Measurements from ENCODE around the gene DNAH3.
"Not testable (repeated sequence)": the region's sequence is repeated elsewhere in the genome, so short reads cannot be mapped to it uniquely, and the experiment has no call there.

DNAH3 gene

GRCh38 chr16:21160276-21160675 is 9.6 kb upstream of the DNAH3 start:
- Histone ChIP-seq H3K9me3 (ENCODE audit: insufficient read depth, low read length) (no peaks in the 10 kb centered on the region), H3K4me3 (ENCODE audit: insufficient read length, low read depth) (no peak overlapping the region), H3K4me1 (ENCODE audit: insufficient read depth, insufficient read length) (peaks cover 3% of the 10 kb centered on the region), H3K27me3 (ENCODE audit: insufficient read depth, insufficient read length) (peaks cover 11% of the 10 kb centered on the region), H3K36me3 (ENCODE audit: insufficient read depth, insufficient read length, low read length) (peaks cover 39% of the 10 kb centered on the region), H3K9ac (ENCODE audit: insufficient read length, low read depth) (no peak overlapping the region)
- DNase-seq (ENCODE audit: low read depth, low spot score), result no peak
- TF ChIP-seq SUZ12 (IDR thresholded peaks at IDR 0.05; ENCODE audit: extremely low read depth, insufficient read depth, insufficient read length) (no peak), ZNF274 (IDR thresholded peaks at IDR 0.05; ENCODE audit: low read depth, low read length) (no peak), YY1 (IDR thresholded peaks at IDR 0.05; ENCODE audit: insufficient read depth, insufficient read length) (no peak)

DNA sequence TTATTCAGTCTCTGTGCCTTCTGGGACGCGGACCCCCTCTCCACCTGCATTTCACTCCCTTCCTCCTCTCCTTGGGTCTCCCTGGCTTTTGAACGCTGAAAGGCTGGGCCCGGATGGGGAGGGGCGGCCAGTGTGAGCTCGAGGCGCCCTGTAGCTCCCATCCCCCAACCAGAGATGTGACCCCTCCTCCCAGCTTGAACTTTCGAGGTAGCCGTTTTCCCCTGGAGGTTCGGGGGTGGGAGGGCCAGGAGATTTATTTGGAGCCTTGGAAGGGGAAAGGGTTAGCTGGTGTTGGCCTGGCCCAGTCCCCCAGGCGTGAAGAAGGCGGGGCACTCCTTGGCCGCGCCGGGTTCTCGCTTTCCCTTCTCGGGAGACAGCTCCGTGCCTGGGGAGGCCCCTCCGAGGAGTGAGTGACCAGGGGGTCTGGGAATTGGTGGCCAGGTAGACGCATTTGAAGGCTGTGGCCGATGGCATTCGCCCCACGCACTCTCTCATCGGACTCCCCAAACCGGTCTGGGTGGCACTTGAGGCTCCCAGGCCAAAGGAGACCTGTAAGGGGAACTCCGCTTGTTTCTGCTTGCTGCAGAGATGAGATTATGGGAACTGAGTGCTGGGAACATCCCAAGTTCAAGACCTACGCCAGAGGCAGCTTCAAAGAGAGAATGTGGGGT is 8.8 kb upstream of the DNAH3 start:
- peaks cover 3% of the 10 kb centered on the region for H3K4me1 ChIP-seq (ENCODE audit: insufficient read depth, insufficient read length)
- peak; percentile 36 for DNase-seq (ENCODE audit: low read depth, low spot score)
- H3K36me3 ChIP-seq (ENCODE audit: insufficient read depth, insufficient read length, low read length), result peaks cover 30% of the 10 kb centered on the region
- no peaks in the 10 kb centered on the region for H3K9me3 ChIP-seq (ENCODE audit: insufficient read depth, low read length)
- no peak for TF ChIP-seq SUZ12 (IDR thresholded peaks at IDR 0.05; ENCODE audit: extremely low read depth, insufficient read depth, insufficient read length)
- TF ChIP-seq ZNF274 (IDR thresholded peaks at IDR 0.05; ENCODE audit: low read depth, low read length), result no peak
- TF ChIP-seq YY1 (IDR thresholded peaks at IDR 0.05; ENCODE audit: insufficient read depth, insufficient read length), result no peak
- H3K4me3 ChIP-seq (ENCODE audit: insufficient read length, low read depth), result peak overlapping the region; percentile 70
- peak overlapping the region; percentile 90 for H3K9ac ChIP-seq (ENCODE audit: insufficient read length, low read depth)
- H3K27me3 ChIP-seq (ENCODE audit: insufficient read depth, insufficient read length), result peaks cover 11% of the 10 kb centered on the region

DNA sequence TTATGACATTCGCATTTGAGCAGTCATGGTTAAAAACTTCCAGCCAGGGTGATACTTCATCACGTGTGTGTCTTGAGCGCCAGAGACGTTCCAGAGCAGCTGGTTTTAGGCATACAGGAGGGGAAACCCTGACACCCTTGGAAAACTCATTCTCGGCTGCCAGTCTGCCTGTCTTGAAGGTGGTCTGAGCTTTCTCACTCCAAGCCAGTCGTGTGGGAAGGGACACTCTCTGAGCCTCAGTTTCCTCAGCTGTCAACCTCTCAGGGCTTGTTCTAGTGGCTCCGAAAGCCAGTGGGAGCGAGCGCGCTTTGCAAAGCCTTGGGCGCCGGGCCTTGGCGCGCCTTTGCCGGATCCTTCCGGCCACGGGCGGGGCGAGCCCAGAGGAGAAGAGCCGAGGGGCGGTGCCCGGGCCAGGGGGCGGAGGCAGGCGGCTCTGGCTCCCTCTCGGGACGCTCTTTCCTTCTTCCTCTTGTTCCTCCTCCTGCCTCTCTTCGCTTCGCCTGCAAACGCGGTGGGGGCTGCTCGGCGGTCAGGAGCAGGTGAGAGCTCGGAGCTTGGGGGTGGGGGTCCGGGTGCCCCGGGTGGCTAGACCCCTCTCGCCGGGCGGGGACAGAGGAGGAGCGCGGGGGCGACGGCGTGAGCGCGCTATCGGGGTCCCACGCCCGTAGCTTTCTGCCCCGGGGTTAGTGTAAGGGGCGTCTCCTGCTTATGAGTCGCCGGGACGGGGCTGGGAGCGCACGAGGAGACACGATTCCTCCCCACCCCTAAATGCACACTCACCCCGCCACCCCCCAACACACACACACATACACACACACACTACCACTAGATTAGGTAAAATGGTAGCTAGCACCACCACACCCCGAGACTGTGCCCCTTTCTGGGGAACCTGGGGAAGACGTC is 7.8 kb upstream of the DNAH3 start, which contains the start of gene LDAF1:
Gene LDAF1, plus strand, starts transcription at position 467 of the 903 bp plus-strand sequence. CDS start 2,509 bp downstream, outside the sequence.
- no peaks in the 10 kb centered on the region for H3K9me3 ChIP-seq (ENCODE audit: insufficient read depth, low read length)
- H3K27me3 ChIP-seq (ENCODE audit: insufficient read depth, insufficient read length), result peaks cover 11% of the 10 kb centered on the region
- TF ChIP-seq YY1 (IDR thresholded peaks at IDR 0.05; ENCODE audit: insufficient read depth, insufficient read length) (no peak), ZNF274 (IDR thresholded peaks at IDR 0.05; ENCODE audit: low read depth, low read length) (no peak), SUZ12 (IDR thresholded peaks at IDR 0.05; ENCODE audit: extremely low read depth, insufficient read depth, insufficient read length) (no peak)
- H3K4me3 ChIP-seq (ENCODE audit: insufficient read length, low read depth), result peak within 1 kb of the TSS; percentile 70
- peaks cover 23% of the 10 kb centered on the region for H3K36me3 ChIP-seq (ENCODE audit: insufficient read depth, insufficient read length, low read length)
- H3K9ac ChIP-seq (ENCODE audit: insufficient read length, low read depth), result peak within 1 kb of the TSS; percentile 90
- peak; percentile 74 for DNase-seq (ENCODE audit: low read depth, low spot score)
- H3K4me1 ChIP-seq (ENCODE audit: insufficient read depth, insufficient read length), result peaks cover 3% of the 10 kb centered on the region

GRCh38 chr16:21157632-21158031 is 7.0 kb upstream of the DNAH3 start:
- H3K9me3 ChIP-seq (ENCODE audit: insufficient read depth, low read length), result no peaks in the 10 kb centered on the region
- H3K9ac ChIP-seq (ENCODE audit: insufficient read length, low read depth), result peak overlapping the region; percentile 90
- no peak overlapping the region for H3K4me3 ChIP-seq (ENCODE audit: insufficient read length, low read depth)
- DNase-seq (ENCODE audit: low read depth, low spot score), result no peak
- H3K4me1 ChIP-seq (ENCODE audit: insufficient read depth, insufficient read length), result peaks cover 3% of the 10 kb centered on the region
- peaks cover 11% of the 10 kb centered on the region for H3K27me3 ChIP-seq (ENCODE audit: insufficient read depth, insufficient read length)
- H3K36me3 ChIP-seq (ENCODE audit: insufficient read depth, insufficient read length, low read length), result peaks cover 17% of the 10 kb centered on the region
- TF ChIP-seq SUZ12 (IDR thresholded peaks at IDR 0.05; ENCODE audit: extremely low read depth, insufficient read depth, insufficient read length), result no peak
- TF ChIP-seq YY1 (IDR thresholded peaks at IDR 0.05; ENCODE audit: insufficient read depth, insufficient read length), result no peak
- TF ChIP-seq ZNF274 (IDR thresholded peaks at IDR 0.05; ENCODE audit: low read depth, low read length), result no peak

- Histone ChIP-seq H3K27me3 (ENCODE audit: insufficient read depth, insufficient read length) (peaks cover 11% of the 10 kb centered on the region), H3K36me3 (ENCODE audit: insufficient read depth, insufficient read length, low read length) (peaks cover 12% of the 10 kb centered on the region), H3K4me3 (ENCODE audit: insufficient read length, low read depth) (no peak overlapping the region), H3K9ac (ENCODE audit: insufficient read length, low read depth) (no peak overlapping the region), H3K4me1 (ENCODE audit: insufficient read depth, insufficient read length) (peaks cover 3% of the 10 kb centered on the region), H3K9me3 (ENCODE audit: insufficient read depth, low read length) (no peaks in the 10 kb centered on the region)
- DNase-seq (ENCODE audit: low read depth, low spot score), result peak; percentile 63
- TF ChIP-seq YY1 (IDR thresholded peaks at IDR 0.05; ENCODE audit: insufficient read depth, insufficient read length), result no peak
- no peak for TF ChIP-seq SUZ12 (IDR thresholded peaks at IDR 0.05; ENCODE audit: extremely low read depth, insufficient read depth, insufficient read length)
- TF ChIP-seq ZNF274 (IDR thresholded peaks at IDR 0.05; ENCODE audit: low read depth, low read length), result no peak
Observed at GRCh38 chr16:21156767-21157467, 6.3 kb upstream of the DNAH3 start.

- DNase-seq (ENCODE audit: low read depth, low spot score); H3K4me1 ChIP-seq (ENCODE audit: insufficient read depth, insufficient read length); H3K36me3 ChIP-seq (ENCODE audit: insufficient read depth, insufficient read length, low read length); H3K9me3 ChIP-seq (ENCODE audit: insufficient read depth, low read length); H3K4me3 ChIP-seq (ENCODE audit: insufficient read length, low read depth); H3K9ac ChIP-seq (ENCODE audit: insufficient read length, low read depth): not testable (repeated sequence)
- peaks cover 11% of the 10 kb centered on the region for H3K27me3 ChIP-seq (ENCODE audit: insufficient read depth, insufficient read length)
Observed at GRCh38 chr16:21156011-21156410, 5.4 kb upstream of the DNAH3 start.

DNA sequence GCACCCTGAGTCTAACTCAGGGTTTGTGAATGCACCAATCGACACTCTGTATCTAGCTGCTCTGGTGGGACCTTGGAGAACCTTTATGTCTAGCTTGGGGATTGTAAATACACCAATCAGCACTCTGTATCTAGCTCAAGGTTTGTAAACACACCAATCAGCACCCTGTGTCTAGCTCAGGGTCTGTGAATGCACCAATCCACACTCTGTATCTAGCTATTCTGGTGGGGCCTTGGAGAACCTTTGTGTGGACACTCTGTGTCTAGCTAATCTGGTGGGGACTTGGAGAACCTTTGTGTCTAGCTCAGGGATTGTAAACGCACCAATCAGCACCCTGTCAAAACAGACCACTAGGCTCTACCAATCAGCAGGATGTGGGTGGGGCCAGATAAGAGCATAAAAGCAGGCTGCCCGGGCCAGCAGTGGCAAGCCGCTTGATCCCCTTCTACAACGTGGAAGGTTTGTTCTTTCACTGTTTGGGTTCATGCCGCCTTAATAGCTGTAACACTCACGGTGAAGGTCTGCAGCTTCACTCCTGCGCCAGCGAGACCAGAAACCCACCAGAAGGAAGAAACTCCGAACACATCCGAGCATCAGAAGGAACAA is 2.6 kb upstream of the DNAH3 start:
- H3K4me3 ChIP-seq (ENCODE audit: insufficient read length, low read depth); DNase-seq (ENCODE audit: low read depth, low spot score); H3K4me1 ChIP-seq (ENCODE audit: insufficient read depth, insufficient read length); H3K9me3 ChIP-seq (ENCODE audit: insufficient read depth, low read length); H3K9ac ChIP-seq (ENCODE audit: insufficient read length, low read depth); H3K36me3 ChIP-seq (ENCODE audit: insufficient read depth, insufficient read length, low read length): not testable (repeated sequence)
- peaks cover 11% of the 10 kb centered on the region for H3K27me3 ChIP-seq (ENCODE audit: insufficient read depth, insufficient read length)

GRCh38 chr16:21152160-21153030 is 1.7 kb upstream of the DNAH3 start:
- H3K27me3 ChIP-seq (ENCODE audit: insufficient read depth, insufficient read length); H3K36me3 ChIP-seq (ENCODE audit: insufficient read depth, insufficient read length, low read length); H3K4me1 ChIP-seq (ENCODE audit: insufficient read depth, insufficient read length); DNase-seq (ENCODE audit: low read depth, low spot score); H3K4me3 ChIP-seq (ENCODE audit: insufficient read length, low read depth); H3K9ac ChIP-seq (ENCODE audit: insufficient read length, low read depth); H3K9me3 ChIP-seq (ENCODE audit: insufficient read depth, low read length): not testable (repeated sequence)

All from NT2/D1 (cell line).